IMR-90 (cell line): ENCODE measurements around the gene FNDC1. TPM values are rescaled to one million over a fixed set of nuclear protein-coding genes. Genes with fewer than 3 reads are reported as not detected.

Experiments
- ATAC-seq: fragments of 200-7000 bp; cut with Tn5 transposase; 2 replicates; pipeline ENCODE4 v1.9.1; 2020; ENCODE audit warnings: low read depth, mild to moderate bottlenecking, moderate library complexity
- BruUV-seq: library from RNA; stranded (reverse); fragments of 400-500 nt; replicated peaks from 2 replicates; lab custom pipeline; 2021; lab: Mats Ljungman, UMichigan
- CTCF ChIA-PET: fragments of 300-600 bp; formaldehyde crosslinking; extraction: SDS; loops from one replicate; lab custom pipeline; 2021; ENCODE audit warnings: antibody characterized with exemption; lab: Yijun Ruan, JAX
- POLR2A ChIA-PET: fragments of 300-600 bp; sonication (Branson Sonifier 250); formaldehyde crosslinking; loops from one replicate; lab custom pipeline; 2022; ENCODE audit warnings: antibody characterized with exemption; ENCODE audit not compliant: unreplicated experiment; lab: Charles Lee
- DNase-seq: peaks from one replicate; pipeline ENCODE4 v3.0.0; 2013
- H2AFZ ChIP-seq: replicated peaks from 2 replicates; pipeline ENCODE3; 2013; ENCODE audit warnings: low read length, mild to moderate bottlenecking; ENCODE audit not compliant: poor library complexity
- H2AK5ac ChIP-seq: 2 replicates; pipeline ENCODE4 v1.6.1; 2013; ENCODE audit warnings: low read depth, low read length, inconsistent platforms
- H2AK9ac ChIP-seq: replicated peaks from 2 replicates; pipeline ENCODE3; 2013; ENCODE audit warnings: mild to moderate bottlenecking, low read depth, low read length, moderate library complexity; ENCODE audit not compliant: poor library complexity
- H2BK120ac ChIP-seq: 2 replicates; pipeline ENCODE4 v1.6.1; 2013; ENCODE audit warnings: low read depth, low read length, inconsistent platforms
- H2BK15ac ChIP-seq: 3 replicates; pipeline ENCODE4 v1.6.1; 2013; ENCODE audit warnings: low read depth, low read length, inconsistent platforms
- H2BK20ac ChIP-seq: 2 replicates; pipeline ENCODE4 v1.6.1; 2013; ENCODE audit warnings: low read depth, mild to moderate bottlenecking, inconsistent platforms, low read length, moderate library complexity
- H2BK5ac ChIP-seq: 2 replicates; pipeline ENCODE4 v1.6.1; 2013; ENCODE audit warnings: mild to moderate bottlenecking, low read depth, low read length, inconsistent platforms; ENCODE audit not compliant: poor library complexity, severe bottlenecking
- H3K14ac ChIP-seq: replicated peaks from 2 replicates; pipeline ENCODE4 v1.6.1; 2013; ENCODE audit warnings: low read depth, low read length, inconsistent platforms
- H3K18ac ChIP-seq: 2 replicates; pipeline ENCODE4 v1.6.1; 2013; ENCODE audit warnings: low read depth, low read length, control low read depth
- H3K23ac ChIP-seq: 2 replicates; pipeline ENCODE4 v1.6.1; 2013; ENCODE audit warnings: low read depth, low read length, inconsistent platforms
- H3K27ac ChIP-seq: 2 replicates; pipeline ENCODE4 v1.5.1; 2013; ENCODE audit warnings: mild to moderate bottlenecking, control low read depth, low read length; ENCODE audit not compliant: insufficient read depth
- H3K27me3 ChIP-seq: 2 replicates; pipeline ENCODE4 v1.6.1; 2013; ENCODE audit warnings: low read length; ENCODE audit not compliant: control insufficient read depth, insufficient read depth
- H3K36me3 ChIP-seq: 2 replicates; pipeline ENCODE4 v1.6.1; 2013; ENCODE audit warnings: low read length, mixed read lengths; ENCODE audit not compliant: control insufficient read depth, insufficient read depth
- H3K4ac ChIP-seq: 2 replicates; pipeline ENCODE4 v1.6.1; 2013; ENCODE audit warnings: low read depth, low read length, inconsistent platforms
- H3K4me1 ChIP-seq: 2 replicates; pipeline ENCODE4 v1.6.1; 2013; ENCODE audit warnings: low read length, mixed read lengths; ENCODE audit not compliant: control insufficient read depth, insufficient read depth
- H3K4me2 ChIP-seq: 2 replicates; pipeline ENCODE4 v1.6.1; 2013; ENCODE audit warnings: low read depth, mild to moderate bottlenecking, control low read depth, low read length, moderate library complexity
- H3K4me3 ChIP-seq: 2 replicates; pipeline ENCODE4 v1.5.1; 2013; ENCODE audit warnings: low read depth, mild to moderate bottlenecking, control low read depth, low read length, moderate library complexity; ENCODE audit not compliant: insufficient read depth
- H3K56ac ChIP-seq: 2 replicates; pipeline ENCODE4 v1.6.1; 2013; ENCODE audit warnings: low read length, inconsistent platforms; ENCODE audit not compliant: insufficient read depth; ENCODE audit errors: extremely low read depth
- H3K79me1 ChIP-seq, 2 experiments: 2 replicates each; pipeline ENCODE4 v1.6.1; 2013; ENCODE audit warnings: low read length in 2 of 2, inconsistent platforms in 1 of 2, low read depth in 1 of 2
- H3K9ac ChIP-seq: 2 replicates; pipeline ENCODE4 v1.6.1; 2013; ENCODE audit warnings: low read depth, low read length, control low read depth
- H3K9me1 ChIP-seq: 2 replicates; pipeline ENCODE4 v1.6.1; 2013; ENCODE audit warnings: low read length, inconsistent platforms; ENCODE audit not compliant: insufficient read depth
- H3K9me3 ChIP-seq: 2 replicates; pipeline ENCODE4 v1.6.1; 2013; ENCODE audit warnings: low read length; ENCODE audit not compliant: control insufficient read depth, insufficient read depth
- H4K20me1 ChIP-seq: 2 replicates; pipeline ENCODE4 v1.6.1; 2013; ENCODE audit warnings: low read length, inconsistent platforms; ENCODE audit not compliant: insufficient read depth
- H4K5ac ChIP-seq: 2 replicates; pipeline ENCODE4 v1.6.1; 2013; ENCODE audit warnings: mild to moderate bottlenecking, low read depth, low read length, control low read depth
- H4K8ac ChIP-seq, 2 experiments: 2 replicates each; pipeline ENCODE4 v1.6.1; 2013; ENCODE audit warnings: low read depth in 2 of 2, low read length in 2 of 2, control low read depth in 1 of 2, inconsistent platforms in 1 of 2
- H4K91ac ChIP-seq: 2 replicates; pipeline ENCODE4 v1.6.1; 2013; ENCODE audit warnings: low read depth, low read length, inconsistent platforms; ENCODE audit not compliant: insufficient read depth
- BHLHE40 ChIP-seq: fragments of 150-350 bp; IDR thresholded peaks from 2 replicates; pipeline ENCODE4 v1.6.1; 2016; ENCODE audit warnings: mild to moderate bottlenecking, low read depth, low read length
- CHD1 ChIP-seq: IDR thresholded peaks from 2 replicates; pipeline ENCODE4 v1.6.1; 2012; ENCODE audit warnings: low read depth, low read length, improper control_type of control experiment
- FOS ChIP-seq: fragments of 150-350 bp; IDR thresholded peaks from 2 replicates; pipeline ENCODE4 v1.6.1; 2016; ENCODE audit warnings: low read depth, low read length
- MAFK ChIP-seq: IDR thresholded peaks from 2 replicates; pipeline ENCODE4 v1.6.1; 2012; ENCODE audit warnings: low read depth, low read length, improper control_type of control experiment
- RAD21 ChIP-seq: IDR thresholded peaks from 2 replicates; pipeline ENCODE4 v1.6.1; 2012; ENCODE audit warnings: low read length, improper control_type of control experiment
- WGBS, 2 experiments: methylation state at CpG; one replicate each; pipeline versions ENCODE4 v1.1.5 to v1.1.7; 2013; ENCODE audit warnings: missing lambda C conversion rate in 2 of 2; ENCODE audit not compliant: insufficient read length in 1 of 2; ENCODE audit errors: extremely low coverage in 2 of 2; 5-methylcytosine and 5-hydroxymethylcytosine counted together
- dilution Hi-C: fragments of 300-500 bp; cut with HindIII; formaldehyde crosslinking; loops from one replicate; pipeline ENCODE4 v1.14.3; 2018; ENCODE audit warnings: low sequenced_read_pairs; ENCODE audit not compliant: unreplicated experiment
- in situ Hi-C: fragments of 300-500 bp; cut with MboI; formaldehyde crosslinking; loops from 3 replicates; pipeline ENCODE4 v1.14.3; 2019; ENCODE audit warnings: low sequenced_read_pairs, inconsistent platforms, mixed read lengths
- intact Hi-C: fragments of 100-400 bp; cut with micrococcal nuclease; formaldehyde crosslinking; loops from 2 replicates; pipeline ENCODE4 v1.10.0; 2022
- polyA plus RNA-seq, 3 experiments: library from polyadenylated mRNA; depleted of rRNA; stranded (reverse); fragments of >200 nt; gene quantifications; 2 replicates each; pipeline ENCODE4 v1.2.3, GENCODE V29; 2012; ENCODE audit warnings: low replicate concordance in 1 of 3
- total RNA-seq: library from RNA; depleted of rRNA; stranded (reverse); fragments of >200 nt; gene quantifications from 2 replicates; pipeline ENCODE4 v1.2.3, GENCODE V29; 2012
- TF ChIP-seq, protein P1 (sequence below): fragments of 150-350 bp; IDR thresholded peaks from 2 replicates; pipeline ENCODE4 v1.6.1; 2017; ENCODE audit warnings: mild to moderate bottlenecking, antibody characterized with exemption, low read length, low read depth
- TF ChIP-seq, protein P2 (sequence below): conservative IDR thresholded peaks from 2 replicates; pipeline ENCODE4 v1.5.1; 2012; ENCODE audit warnings: mild to moderate bottlenecking, low read depth, low read length, improper control_type of control experiment

FNDC1 gene
- total and polyA plus RNA-seq, 2 of the 4 experiments (the other 2 are of a cell fraction) = 0.03 TPM; not detected in 1

DNA sequence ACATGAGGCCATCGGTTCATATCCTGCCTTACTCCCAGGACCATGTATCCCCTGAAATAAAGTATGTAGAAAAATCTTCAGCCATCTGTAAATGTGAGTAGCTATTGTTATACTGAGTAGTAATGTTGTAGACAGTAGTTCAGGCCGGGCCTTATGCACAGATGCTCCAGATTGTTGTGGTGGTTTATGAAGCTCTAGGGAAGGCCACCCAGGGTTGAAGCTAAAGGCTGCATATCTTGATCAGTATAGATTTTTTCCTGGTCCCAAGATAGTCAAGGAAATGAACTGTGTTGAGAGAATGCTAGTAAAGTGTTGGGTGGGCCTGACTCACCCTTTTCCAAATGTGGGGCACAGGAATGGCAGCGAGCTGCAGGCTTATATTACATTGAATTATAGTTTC lies 81.4 kb downstream of the FNDC1 start:
- Histone ChIP-seq H2BK15ac (no peak overlapping the region), H3K18ac (no peak overlapping the region), H4K20me1 (no peaks in the 10 kb centered on the region), H3K9ac (no peak overlapping the region), H3K4me3 (no peak overlapping the region), H2AK9ac (no peak overlapping the region), H2BK120ac (no peak overlapping the region), H3K56ac (no peak overlapping the region), H2BK20ac (no peak overlapping the region), H2AFZ (no peak overlapping the region), H3K9me1 (no peaks in the 10 kb centered on the region), H4K5ac (no peak overlapping the region), H3K9me3 (no peaks in the 10 kb centered on the region; the same call in 1 of the 2 replicates), H3K4me2 (no peak overlapping the region), H3K27ac (no peak overlapping the region), H2BK5ac (no peak overlapping the region), H3K36me3 (no peaks in the 10 kb centered on the region), H3K14ac (no peak overlapping the region), H3K4me1 (no peaks in the 10 kb centered on the region), H3K23ac (no peak overlapping the region), H3K79me1 (no peaks in the 10 kb centered on the region), H3K4ac (no peak overlapping the region), H2AK5ac (no peak overlapping the region), H3K27me3 (no peaks in the 10 kb centered on the region), H4K91ac (no peak overlapping the region), H4K8ac (no peak overlapping the region)
- no TSS peak for BruUV-seq
- in situ Hi-C loops = no loop called here
- dilution Hi-C loops = no loop called here
- TF ChIP-seq BHLHE40 = no peak
- no peak for TF ChIP-seq MAFK
- no peak for TF ChIP-seq FOS
- TF ChIP-seq, protein P1, sequence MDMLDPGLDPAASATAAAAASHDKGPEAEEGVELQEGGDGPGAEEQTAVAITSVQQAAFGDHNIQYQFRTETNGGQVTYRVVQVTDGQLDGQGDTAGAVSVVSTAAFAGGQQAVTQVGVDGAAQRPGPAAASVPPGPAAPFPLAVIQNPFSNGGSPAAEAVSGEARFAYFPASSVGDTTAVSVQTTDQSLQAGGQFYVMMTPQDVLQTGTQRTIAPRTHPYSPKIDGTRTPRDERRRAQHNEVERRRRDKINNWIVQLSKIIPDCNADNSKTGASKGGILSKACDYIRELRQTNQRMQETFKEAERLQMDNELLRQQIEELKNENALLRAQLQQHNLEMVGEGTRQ = no peak
- TF ChIP-seq RAD21 = no peak
- no peak for TF ChIP-seq CHD1
- TF ChIP-seq, protein P2, sequence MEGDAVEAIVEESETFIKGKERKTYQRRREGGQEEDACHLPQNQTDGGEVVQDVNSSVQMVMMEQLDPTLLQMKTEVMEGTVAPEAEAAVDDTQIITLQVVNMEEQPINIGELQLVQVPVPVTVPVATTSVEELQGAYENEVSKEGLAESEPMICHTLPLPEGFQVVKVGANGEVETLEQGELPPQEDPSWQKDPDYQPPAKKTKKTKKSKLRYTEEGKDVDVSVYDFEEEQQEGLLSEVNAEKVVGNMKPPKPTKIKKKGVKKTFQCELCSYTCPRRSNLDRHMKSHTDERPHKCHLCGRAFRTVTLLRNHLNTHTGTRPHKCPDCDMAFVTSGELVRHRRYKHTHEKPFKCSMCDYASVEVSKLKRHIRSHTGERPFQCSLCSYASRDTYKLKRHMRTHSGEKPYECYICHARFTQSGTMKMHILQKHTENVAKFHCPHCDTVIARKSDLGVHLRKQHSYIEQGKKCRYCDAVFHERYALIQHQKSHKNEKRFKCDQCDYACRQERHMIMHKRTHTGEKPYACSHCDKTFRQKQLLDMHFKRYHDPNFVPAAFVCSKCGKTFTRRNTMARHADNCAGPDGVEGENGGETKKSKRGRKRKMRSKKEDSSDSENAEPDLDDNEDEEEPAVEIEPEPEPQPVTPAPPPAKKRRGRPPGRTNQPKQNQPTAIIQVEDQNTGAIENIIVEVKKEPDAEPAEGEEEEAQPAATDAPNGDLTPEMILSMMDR = no peak
- no peak for ATAC-seq
- WGBS, 2 experiments = 0% methylated on average over 1 of the region's 3 CpGs; no CpG with 5 or more reads in 1 of the 2 experiments
- CTCF ChIA-PET = interaction anchor here (0.6 to 1.0 kb wide), 2 partner anchors 61 to 327 kb away, joined by 3 read pairs; no protein-coding TSS in a partner anchor
- intact Hi-C loops = no loop called here
- POLR2A ChIA-PET = no interaction called here
- no peak for DNase-seq
